Ectodermal cell (in vitro differentiated cells): Measurements from ENCODE around the gene AK6. TPM values are rescaled to one million over a fixed set of nuclear protein-coding genes. Genes with fewer than 3 reads are reported as not detected.

Experiments
- H3K27ac ChIP-seq: 2 replicates; pipeline ENCODE4 v1.7.0; 2013; ENCODE audit warnings: mild to moderate bottlenecking, low read depth, low read length; ENCODE audit not compliant: insufficient read depth, poor library complexity, severe bottlenecking
- H3K27me3 ChIP-seq: 2 replicates; pipeline ENCODE4 v1.7.0; 2013; ENCODE audit warnings: mild to moderate bottlenecking, low read length; ENCODE audit not compliant: insufficient read depth, control insufficient read depth, poor library complexity, severe bottlenecking
- H3K36me3 ChIP-seq: one replicate; pipeline ENCODE4 v1.7.0; 2013; ENCODE audit warnings: low read length; ENCODE audit not compliant: control insufficient read depth, insufficient read depth
- H3K4me1 ChIP-seq: one replicate; pipeline ENCODE4 v1.7.0; 2013; ENCODE audit warnings: low read length; ENCODE audit not compliant: control insufficient read depth, insufficient read depth
- H3K4me3 ChIP-seq: 2 replicates; pipeline ENCODE4 v1.7.0; 2013; ENCODE audit warnings: low read depth, low read length, control low read depth; ENCODE audit not compliant: insufficient read depth
- H3K9me3 ChIP-seq: 2 replicates; pipeline ENCODE4 v1.7.0; 2013; ENCODE audit warnings: mild to moderate bottlenecking, low read length, moderate library complexity; ENCODE audit not compliant: control insufficient read depth
- WGBS, 2 experiments: methylation state at CpG; one replicate each; pipeline ENCODE4 v1.1.7; 2013; ENCODE audit warnings: missing lambda C conversion rate in 2 of 2; 5-methylcytosine and 5-hydroxymethylcytosine counted together
- polyA plus RNA-seq, 4 experiments: library from polyadenylated mRNA; stranded (reverse); fragments of 50-300 nt; gene quantifications; one replicate each; pipeline ENCODE4 v1.2.3, GENCODE V29; 2013

Gene AK6
- 45.6 TPM for polyA plus RNA-seq (2013, experiment 1 of 4)
- polyA plus RNA-seq (2013, experiment 2 of 4): 37.0 TPM
- 32.1 TPM for polyA plus RNA-seq (2013, experiment 3 of 4)
- polyA plus RNA-seq (2013, experiment 4 of 4): 34.0 TPM

GRCh38 chr5:69369340-69370121, at the start of gene AK6, which contains the start of the genes RAD17 and TAF9:
Gene AK6, minus strand, starts transcription at chr5:69369520. Its CDS starts 30 bp downstream, at chr5:69369490.
Gene RAD17, plus strand, starts transcription at chr5:69369818. Its CDS starts 2,391 bp downstream, at chr5:69372209.
Gene TAF9, minus strand, starts transcription at chr5:69369520. Its CDS starts 3,783 bp downstream, at chr5:69365737.
- H3K27me3 ChIP-seq: no peaks in the 10 kb centered on the region
- peak within 1 kb of the TSS; percentile 99 for H3K27ac ChIP-seq
- WGBS, 2 experiments: 0% methylated on average over 66 of the region's 66 CpGs
- H3K4me3 ChIP-seq: peak within 1 kb of the TSS; percentile 92
- no peaks in the 10 kb centered on the region for H3K4me1 ChIP-seq
- peaks cover 8% of the 10 kb centered on the region for H3K36me3 ChIP-seq
- H3K9me3 ChIP-seq: no peaks in the 10 kb centered on the region

GRCh38 chr5:69418554-69418953, 49.2 kb upstream of the AK6 start:
- peaks cover 20% of the 10 kb centered on the region for H3K27me3 ChIP-seq
- H3K36me3 ChIP-seq: no peaks in the 10 kb centered on the region
- H3K4me1 ChIP-seq: no peaks in the 10 kb centered on the region
- no peak overlapping the region for H3K4me3 ChIP-seq
- no peak overlapping the region for H3K27ac ChIP-seq
- H3K9me3 ChIP-seq: no peaks in the 10 kb centered on the region
- 97% methylated on average over 3 of the region's 3 CpGs; no CpG with 5 or more reads in 1 of the 2 experiments for WGBS, 2 experiments

GRCh38 chr5:69416699-69417098, 47.4 kb upstream of the AK6 start:
- Histone ChIP-seq H3K4me3 (no peak overlapping the region), H3K4me1 (no peaks in the 10 kb centered on the region), H3K27me3 (peaks cover 20% of the 10 kb centered on the region), H3K36me3 (peaks cover 1% of the 10 kb centered on the region), H3K27ac (no peak overlapping the region), H3K9me3 (no peaks in the 10 kb centered on the region)

- peaks cover 20% of the 10 kb centered on the region for H3K27me3 ChIP-seq
- WGBS, 2 experiments: 25 to 27% methylated on average over 5 to 6 of the region's 6 CpGs
- peaks cover 6% of the 10 kb centered on the region for H3K36me3 ChIP-seq
- no peaks in the 10 kb centered on the region for H3K9me3 ChIP-seq
- H3K27ac ChIP-seq: no peak overlapping the region
- H3K4me3 ChIP-seq: peak overlapping the region; percentile 69
- H3K4me1 ChIP-seq: no peaks in the 10 kb centered on the region
These were observed 46.9 kb upstream of the AK6 start for GRCh38 chr5:69416180-69416579.

GRCh38 chr5:69415584-69415958, 46.3 kb upstream of the AK6 start:
- Histone ChIP-seq H3K27me3 (peaks cover 20% of the 10 kb centered on the region), H3K36me3 (peaks cover 6% of the 10 kb centered on the region), H3K4me1 (no peaks in the 10 kb centered on the region), H3K4me3 (peak overlapping the region; percentile 69), H3K9me3 (no peaks in the 10 kb centered on the region), H3K27ac (no peak overlapping the region)
- 3 to 5% methylated on average over 18 of the region's 18 CpGs for WGBS, 2 experiments

GRCh38 chr5:69414885-69415583, 45.7 kb upstream of the AK6 start, which contains the start of gene MARVELD2:
Gene MARVELD2, plus strand, starts transcription at chr5:69415116. Its CDS starts 4,270 bp downstream, at chr5:69419386.
- H3K27me3 ChIP-seq: peaks cover 20% of the 10 kb centered on the region
- no peaks in the 10 kb centered on the region for H3K9me3 ChIP-seq
- H3K36me3 ChIP-seq: peaks cover 6% of the 10 kb centered on the region
- no peak within 1 kb of the TSS for H3K27ac ChIP-seq
- peak within 1 kb of the TSS; percentile 69 for H3K4me3 ChIP-seq
- WGBS, 2 experiments: 1% methylated on average over 78 of the region's 78 CpGs
- H3K4me1 ChIP-seq: no peaks in the 10 kb centered on the region

GRCh38 chr5:69404659-69405330, 35.5 kb upstream of the AK6 start:
- H3K27me3 ChIP-seq: no peaks in the 10 kb centered on the region
- no peaks in the 10 kb centered on the region for H3K4me1 ChIP-seq
- WGBS, 2 experiments: 94 to 95% methylated on average over 15 of the region's 15 CpGs
- H3K27ac ChIP-seq: no peak overlapping the region
- no peaks in the 10 kb centered on the region for H3K9me3 ChIP-seq
- no peak overlapping the region for H3K4me3 ChIP-seq
- H3K36me3 ChIP-seq: peaks cover 13% of the 10 kb centered on the region

- no peaks in the 10 kb centered on the region for H3K27me3 ChIP-seq
- peaks cover 24% of the 10 kb centered on the region for H3K36me3 ChIP-seq
- no peaks in the 10 kb centered on the region for H3K9me3 ChIP-seq
- H3K27ac ChIP-seq: no peak overlapping the region
- no peak overlapping the region for H3K4me3 ChIP-seq
- no peaks in the 10 kb centered on the region for H3K4me1 ChIP-seq
These were observed 9.1 kb upstream of the AK6 start for GRCh38 chr5:69378376-69378775.

- WGBS, 2 experiments: 98% methylated on average over 4 of the region's 4 CpGs
- Histone ChIP-seq H3K27ac (no peak overlapping the region), H3K4me1 (no peaks in the 10 kb centered on the region), H3K9me3 (no peaks in the 10 kb centered on the region), H3K4me3 (no peak overlapping the region), H3K36me3 (peaks cover 13% of the 10 kb centered on the region), H3K27me3 (no peaks in the 10 kb centered on the region)
These were observed 5.7 kb upstream of the AK6 start for GRCh38 chr5:69374911-69375446.
